GM11168 (cell line): ENCODE data around the gene RERE.
"Not testable (repeated sequence)": the region's sequence is repeated elsewhere in the genome, so short reads cannot be mapped to it uniquely, and the experiment has no call there.

Source experiments
- in situ Hi-C: fragments of 300-500 bp; cut with MboI; formaldehyde crosslinking; loops from one replicate; pipeline ENCODE4 v1.12.0; 2022; ENCODE audit warnings: low sequenced_read_pairs; ENCODE audit not compliant: unreplicated experiment

RERE gene

DNA sequence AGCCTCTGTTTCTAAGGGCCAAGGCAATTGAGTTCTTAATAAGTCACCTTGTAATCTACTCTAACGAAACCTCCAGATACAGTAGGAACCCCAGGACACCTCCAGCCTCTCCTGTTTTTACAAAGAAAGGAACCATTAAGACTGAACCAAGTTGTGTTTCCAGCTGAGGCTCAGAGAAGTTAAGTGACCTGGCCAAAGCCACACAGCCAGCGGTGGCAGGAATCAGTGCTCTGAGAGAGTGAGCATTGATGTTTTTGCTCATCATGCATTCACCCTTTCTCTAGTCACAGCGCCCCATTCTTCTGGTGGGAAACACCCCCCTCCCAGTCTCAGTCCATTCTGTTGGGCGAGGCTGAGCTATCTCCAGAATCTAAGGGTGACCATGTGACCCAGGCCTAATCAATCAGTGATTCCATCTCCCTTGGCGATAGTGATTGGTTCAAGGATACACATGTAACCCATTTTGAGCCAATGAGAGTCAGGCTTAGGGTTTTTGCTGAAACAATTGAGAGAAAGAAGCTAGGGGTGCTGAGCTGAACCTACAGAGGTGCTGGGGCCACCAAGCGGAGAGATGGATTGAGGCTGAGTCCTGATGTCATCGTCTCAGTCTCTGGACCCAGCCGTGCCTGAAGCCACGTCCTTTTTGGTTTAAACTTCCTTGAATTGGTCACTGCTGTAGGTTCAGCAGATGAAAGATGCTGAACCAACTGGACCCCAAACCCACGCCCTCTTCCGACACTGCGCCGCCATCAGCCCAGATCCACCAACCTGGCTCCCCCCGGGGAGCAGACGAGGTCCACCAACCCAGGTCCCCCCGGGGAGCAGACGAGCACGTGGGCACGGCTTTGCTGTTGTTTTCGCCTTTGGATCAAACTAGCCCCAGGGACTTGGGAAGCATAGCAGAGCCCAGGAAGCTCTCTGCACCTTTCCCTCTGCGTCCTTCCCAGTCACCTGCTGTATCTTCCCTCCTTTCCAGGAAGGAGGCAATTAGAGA lies 28.0 kb upstream of the RERE start:
- in situ Hi-C loops: loop anchor here (25.0 kb wide), 1 partner anchor 283 kb away; no protein-coding TSS in a partner anchor

DNA sequence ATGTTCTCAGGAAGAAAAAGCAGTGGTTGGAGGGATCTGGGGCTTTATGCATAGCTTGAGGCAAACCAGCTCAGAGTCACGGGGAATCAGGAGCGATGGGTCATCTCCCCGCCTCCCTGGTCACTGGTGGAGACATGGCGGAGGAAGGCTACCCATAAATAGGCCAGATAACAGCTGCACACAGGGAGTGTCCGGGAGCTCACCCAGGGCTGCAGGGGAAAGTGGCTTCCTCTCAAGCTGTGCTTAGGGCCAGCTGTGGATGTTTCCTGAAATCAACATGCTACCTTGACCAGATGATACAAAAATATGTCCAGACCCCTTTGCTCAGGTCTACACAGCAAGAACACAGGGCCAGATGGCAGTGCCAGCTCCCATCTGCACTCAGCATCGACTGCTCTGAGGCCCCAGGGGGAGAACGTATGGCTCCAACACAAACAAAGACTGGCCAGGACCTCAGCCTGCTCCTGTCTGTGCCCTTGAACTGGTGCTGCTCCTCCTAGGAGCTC lies 27.1 kb upstream of the RERE start:
- in situ Hi-C loops: loop anchor here (25.0 kb wide), 1 partner anchor 282 kb away; no protein-coding TSS in a partner anchor

- in situ Hi-C loops: loop anchor here (25.0 kb wide), 1 partner anchor 279 kb away; no protein-coding TSS in a partner anchor
Measured at GRCh38 chr1:8841395-8841794, 24.0 kb upstream of the RERE start.

GRCh38 chr1:8839990-8840389 lies 22.6 kb upstream of the RERE start:
- in situ Hi-C loops: loop anchor here (25.0 kb wide), 1 partner anchor 278 kb away; no protein-coding TSS in a partner anchor

GRCh38 chr1:8835941-8836643 lies 18.7 kb upstream of the RERE start:
- in situ Hi-C loops: loop anchor here (25.0 kb wide), 1 partner anchor 274 kb away; no protein-coding TSS in a partner anchor

- in situ Hi-C loops: loop anchor here (25.0 kb wide), 1 partner anchor 269 kb away; no protein-coding TSS in a partner anchor
Measured at GRCh38 chr1:8831340-8831739, 13.9 kb upstream of the RERE start.

- in situ Hi-C loops: loop anchor here (25.0 kb wide), 1 partner anchor 268 kb away; no protein-coding TSS in a partner anchor
Measured at GRCh38 chr1:8830732-8831131, 13.3 kb upstream of the RERE start.

- in situ Hi-C loops: loop anchor here (25.0 kb wide), 1 partner anchor 264 kb away; no protein-coding TSS in a partner anchor
Measured at GRCh38 chr1:8825985-8826481, 8.6 kb upstream of the RERE start.

- in situ Hi-C loops: no loop called here
Measured at GRCh38 chr1:8823295-8823664, 5.8 kb upstream of the RERE start.

GRCh38 chr1:8822373-8823294 lies 5.2 kb upstream of the RERE start:
- in situ Hi-C loops: no loop called here

DNA sequence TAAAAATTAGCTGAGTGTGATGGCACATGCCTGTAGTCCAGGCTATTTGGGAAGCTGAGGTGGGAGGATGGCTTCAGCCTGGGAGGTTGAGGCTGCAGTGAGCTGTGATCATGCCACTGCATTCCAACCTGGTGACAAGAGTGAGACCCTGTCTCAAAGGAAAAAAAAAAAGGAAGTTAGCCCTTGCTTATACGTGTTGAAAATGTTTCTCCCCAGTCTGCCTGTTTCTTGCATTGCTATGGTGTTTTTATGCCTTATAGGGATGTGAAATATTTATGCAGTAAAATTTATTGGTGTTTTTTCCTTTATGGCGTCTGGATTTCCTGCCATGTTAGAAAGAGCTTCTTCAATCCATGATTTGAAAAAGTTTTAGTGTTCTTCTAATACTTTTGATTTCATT lies 3.6 kb upstream of the RERE start:
- in situ Hi-C loops: no loop called here

DNA sequence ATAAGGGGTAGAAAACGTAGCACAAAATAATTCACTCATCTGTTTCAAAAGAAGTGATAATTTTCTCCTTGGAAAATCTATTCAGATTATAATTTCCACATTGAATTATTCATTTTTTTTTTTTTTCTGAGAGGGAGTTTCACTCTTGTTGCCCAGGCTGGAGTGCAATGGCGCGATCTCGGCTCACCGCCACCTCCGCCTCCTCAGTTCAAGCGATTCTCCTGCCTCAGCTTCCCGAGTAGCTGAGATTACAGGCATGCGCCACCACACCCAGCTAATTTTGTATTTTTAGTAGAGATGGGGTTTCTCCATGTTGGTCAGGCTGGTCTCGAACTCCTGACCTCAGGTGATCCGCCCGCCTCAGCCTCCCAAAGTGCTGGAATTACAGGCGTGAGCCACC lies 1.3 kb upstream of the RERE start:
- in situ Hi-C loops: not testable (repeated sequence)

- in situ Hi-C loops: no loop called here
Measured at GRCh38 chr1:8818325-8818775, 910 bp upstream of the RERE start.

DNA sequence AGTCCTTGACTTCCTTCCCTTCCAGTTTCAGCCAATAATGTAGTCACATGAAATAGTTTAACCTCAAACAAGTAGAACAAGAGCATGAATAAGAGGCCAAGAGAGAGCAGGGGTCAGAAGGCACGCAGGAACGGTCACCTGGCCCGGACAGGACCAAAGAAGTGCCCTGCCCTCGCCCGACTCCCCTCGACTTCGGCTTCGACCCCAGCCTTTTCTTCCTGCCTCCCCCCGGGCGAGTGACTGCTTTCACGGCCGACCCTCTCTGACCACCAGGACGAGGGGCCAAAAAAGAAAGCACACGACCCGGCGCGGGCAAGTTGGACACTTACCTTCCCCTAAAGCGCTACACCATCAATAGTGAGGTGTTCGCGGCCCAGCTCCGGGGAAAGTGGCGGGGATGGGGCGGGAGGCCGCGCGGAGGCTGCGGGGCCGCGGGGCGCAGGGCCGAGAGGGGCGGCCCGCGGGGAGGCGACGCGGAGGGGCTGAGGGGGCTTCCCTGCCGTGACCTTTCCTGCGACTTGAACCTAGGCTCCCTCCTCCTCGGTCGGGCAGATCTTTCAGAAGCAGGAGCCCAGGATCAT lies 519 bp downstream of the RERE start:
- in situ Hi-C loops: no loop called here

GRCh38 chr1:8816264-8816663 lies 1.2 kb downstream of the RERE start:
- in situ Hi-C loops: no loop called here

DNA sequence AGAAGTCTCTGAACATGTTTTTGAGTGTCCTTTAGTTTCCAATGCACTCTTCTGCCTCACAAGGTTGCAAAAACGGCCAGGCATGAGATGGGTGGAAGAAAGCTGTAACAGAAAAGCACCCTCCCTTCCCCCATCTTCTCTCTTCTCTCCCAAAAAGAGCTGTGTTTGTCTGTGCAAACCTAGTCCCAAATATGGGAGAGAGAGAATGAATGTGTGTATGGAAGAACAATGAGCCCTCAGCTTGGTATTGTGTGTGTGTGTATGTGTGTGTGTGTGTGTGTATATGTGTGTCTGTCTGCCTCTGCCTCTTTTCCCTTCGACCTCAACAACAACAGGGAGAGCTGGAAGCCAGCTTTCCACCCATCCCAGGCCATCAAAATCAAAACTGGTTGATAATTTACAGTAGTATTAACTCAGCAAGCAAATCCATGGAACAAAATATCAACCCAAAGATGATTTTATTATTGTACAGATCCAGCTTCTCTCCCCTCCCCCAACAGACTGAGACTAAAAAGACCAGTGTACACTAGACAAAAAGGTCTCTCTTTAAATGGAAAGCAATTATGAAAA lies 1.8 kb downstream of the RERE start:
- in situ Hi-C loops: no loop called here

DNA sequence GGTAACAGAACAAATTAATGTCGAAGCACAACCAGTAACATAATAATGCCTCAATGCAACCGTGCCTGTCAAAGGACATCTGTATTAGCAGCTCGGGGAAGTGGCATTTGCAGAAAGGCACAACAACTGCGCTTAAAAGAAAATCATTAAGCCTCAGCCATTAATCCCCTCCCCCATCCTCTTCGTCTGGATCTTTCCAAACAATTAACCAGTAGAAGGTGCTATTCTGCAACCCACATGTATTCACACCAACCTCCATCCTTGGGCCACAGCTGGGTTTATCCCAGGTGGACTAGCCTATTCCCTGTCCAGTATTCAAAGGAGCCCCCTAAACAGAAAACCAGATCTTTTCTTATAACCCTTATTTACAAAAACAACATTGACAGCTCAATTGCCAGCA lies 2.6 kb downstream of the RERE start:
- in situ Hi-C loops: no loop called here

DNA sequence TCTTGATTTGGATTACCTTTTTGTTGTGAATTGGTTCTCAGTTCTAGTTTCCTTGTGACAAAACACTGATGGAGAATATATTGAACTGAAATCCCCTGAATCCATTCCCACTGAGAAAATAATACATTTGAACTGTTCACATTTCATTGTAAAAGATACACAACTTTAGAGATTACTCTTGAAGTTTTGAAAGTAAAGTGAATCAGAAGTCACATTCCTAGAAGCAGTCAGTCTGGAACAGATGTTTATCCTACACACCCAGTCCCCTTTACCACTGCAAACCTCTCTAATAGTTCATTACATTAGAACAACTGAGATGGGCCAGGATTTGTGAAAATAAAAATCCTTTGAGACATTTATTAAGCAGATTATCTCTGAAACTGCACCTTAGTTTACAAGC lies 3.4 kb downstream of the RERE start:
- in situ Hi-C loops: no loop called here
